ENCODE measurements around the gene CEP128. TPM values are rescaled to one million over a fixed set of nuclear protein-coding genes. Genes with fewer than 3 reads are reported as not detected.

Gene CEP128
- total and polyA plus RNA-seq, 3 donors from 2014 or later: 8.5 to 30.9 (median 15.3) TPM

DNA sequence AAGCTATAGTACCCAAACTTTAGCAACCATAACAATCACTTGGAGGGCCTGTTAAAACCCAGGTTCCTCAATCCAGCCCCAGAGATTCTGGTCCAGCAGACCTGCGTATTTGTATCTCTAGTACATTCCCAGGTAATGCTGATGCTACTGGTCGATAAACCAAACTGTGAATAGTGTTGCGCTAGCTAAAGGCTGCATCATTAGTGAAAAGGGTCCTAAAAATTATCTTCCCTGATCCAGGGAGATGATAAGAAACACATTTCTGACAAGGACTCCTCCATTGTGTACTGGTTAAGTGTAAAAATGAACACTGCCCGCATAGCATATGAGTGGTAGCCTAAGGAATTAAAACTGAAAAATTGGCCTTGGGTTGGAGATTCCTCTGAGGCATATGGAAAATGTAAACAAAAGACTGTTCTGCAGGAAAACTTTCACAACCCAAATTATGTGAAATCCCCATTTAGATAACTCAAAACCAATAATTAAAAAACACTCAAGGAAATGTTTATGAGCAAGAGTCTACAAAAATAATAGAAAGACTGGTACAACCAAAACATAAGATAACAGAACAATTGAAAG, 322.7 kb downstream of the CEP128 start:
- 95 to 96% methylated on average over 4 of the region's 4 CpGs for WGBS, 2 donors
- Histone ChIP-seq H3K9me3 (no peaks in the 10 kb centered on the region), H3K27ac (no peak overlapping the region), H3K4me3 (no peak overlapping the region), H3K36me3 (ENCODE audit: low read depth, missing control alignments) (no peaks in the 10 kb centered on the region), H3K27me3 (no peaks in the 10 kb centered on the region), H3K4me1 (no peaks in the 10 kb centered on the region)
- intact Hi-C loops (cut with DNase I; ENCODE audit: low total_unique reads): no loop called here
- no peak for DNase-seq
- TF ChIP-seq, protein P1, sequence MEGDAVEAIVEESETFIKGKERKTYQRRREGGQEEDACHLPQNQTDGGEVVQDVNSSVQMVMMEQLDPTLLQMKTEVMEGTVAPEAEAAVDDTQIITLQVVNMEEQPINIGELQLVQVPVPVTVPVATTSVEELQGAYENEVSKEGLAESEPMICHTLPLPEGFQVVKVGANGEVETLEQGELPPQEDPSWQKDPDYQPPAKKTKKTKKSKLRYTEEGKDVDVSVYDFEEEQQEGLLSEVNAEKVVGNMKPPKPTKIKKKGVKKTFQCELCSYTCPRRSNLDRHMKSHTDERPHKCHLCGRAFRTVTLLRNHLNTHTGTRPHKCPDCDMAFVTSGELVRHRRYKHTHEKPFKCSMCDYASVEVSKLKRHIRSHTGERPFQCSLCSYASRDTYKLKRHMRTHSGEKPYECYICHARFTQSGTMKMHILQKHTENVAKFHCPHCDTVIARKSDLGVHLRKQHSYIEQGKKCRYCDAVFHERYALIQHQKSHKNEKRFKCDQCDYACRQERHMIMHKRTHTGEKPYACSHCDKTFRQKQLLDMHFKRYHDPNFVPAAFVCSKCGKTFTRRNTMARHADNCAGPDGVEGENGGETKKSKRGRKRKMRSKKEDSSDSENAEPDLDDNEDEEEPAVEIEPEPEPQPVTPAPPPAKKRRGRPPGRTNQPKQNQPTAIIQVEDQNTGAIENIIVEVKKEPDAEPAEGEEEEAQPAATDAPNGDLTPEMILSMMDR (IDR thresholded peaks at IDR 0.05): no peak
- TF ChIP-seq POLR2A (IDR thresholded peaks at IDR 0.05): no peak

DNA sequence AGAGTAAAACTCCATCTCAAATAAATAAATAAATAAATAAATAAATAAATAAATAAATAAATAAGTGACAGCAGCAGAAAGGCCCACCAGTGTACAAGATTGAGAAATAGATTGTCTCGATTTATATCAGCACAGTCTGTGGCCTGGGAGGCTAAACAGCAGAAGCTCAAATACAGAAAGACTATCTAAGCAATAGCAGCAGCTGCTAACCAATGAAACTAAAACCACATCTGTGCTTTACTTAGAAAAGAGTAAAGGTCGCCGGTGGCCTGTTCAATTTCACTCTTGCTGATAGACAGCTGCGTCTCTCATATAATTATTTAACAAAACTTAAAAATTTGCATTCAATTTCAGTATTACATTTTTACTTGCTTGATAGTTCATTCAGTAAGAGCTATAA, 325.7 kb downstream of the CEP128 start:
- TF ChIP-seq POLR2A (IDR thresholded peaks at IDR 0.05): no peak
- TF ChIP-seq, protein P1 (IDR thresholded peaks at IDR 0.05): no peak
- H3K4me1 ChIP-seq: no peaks in the 10 kb centered on the region
- H3K36me3 ChIP-seq (ENCODE audit: low read depth, missing control alignments): no peaks in the 10 kb centered on the region
- no peak for DNase-seq
- intact Hi-C loops (cut with DNase I; ENCODE audit: low total_unique reads): no loop called here
- no peaks in the 10 kb centered on the region for H3K27me3 ChIP-seq
- H3K27ac ChIP-seq: no peak overlapping the region
- WGBS, 2 donors: 86 to 89% methylated on average over 4 of the region's 4 CpGs
- no peaks in the 10 kb centered on the region for H3K9me3 ChIP-seq
- H3K4me3 ChIP-seq: no peak overlapping the region

DNA sequence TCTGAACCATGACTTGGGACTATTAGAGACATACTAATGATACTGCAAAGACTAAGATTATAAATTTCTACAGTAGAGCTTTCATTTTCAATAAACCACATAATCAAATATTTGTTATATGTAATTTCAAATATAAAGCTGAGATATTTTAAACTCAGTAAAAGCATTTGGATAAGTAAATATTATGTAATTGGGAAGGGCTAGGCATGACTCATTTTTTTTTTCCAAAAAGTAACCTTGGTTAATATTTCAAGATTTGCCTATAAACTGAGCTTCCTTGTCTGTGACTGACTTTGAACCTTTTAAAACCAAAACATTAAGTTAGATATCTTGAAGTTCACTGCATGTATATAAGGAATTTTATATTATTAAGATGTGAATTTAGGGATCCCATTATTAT, 332.5 kb downstream of the CEP128 start:
- Histone ChIP-seq H3K4me1 (peaks cover 19% of the 10 kb centered on the region), H3K4me3 (no peak overlapping the region), H3K27me3 (no peaks in the 10 kb centered on the region), H3K36me3 (ENCODE audit: low read depth, missing control alignments) (no peaks in the 10 kb centered on the region), H3K9me3 (no peaks in the 10 kb centered on the region), H3K27ac (no peak overlapping the region)
- intact Hi-C loops (cut with DNase I; ENCODE audit: low total_unique reads): no loop called here
- DNase-seq: no peak
- TF ChIP-seq, protein P1 (IDR thresholded peaks at IDR 0.05): no peak
- no peak for TF ChIP-seq POLR2A (IDR thresholded peaks at IDR 0.05)

DNA sequence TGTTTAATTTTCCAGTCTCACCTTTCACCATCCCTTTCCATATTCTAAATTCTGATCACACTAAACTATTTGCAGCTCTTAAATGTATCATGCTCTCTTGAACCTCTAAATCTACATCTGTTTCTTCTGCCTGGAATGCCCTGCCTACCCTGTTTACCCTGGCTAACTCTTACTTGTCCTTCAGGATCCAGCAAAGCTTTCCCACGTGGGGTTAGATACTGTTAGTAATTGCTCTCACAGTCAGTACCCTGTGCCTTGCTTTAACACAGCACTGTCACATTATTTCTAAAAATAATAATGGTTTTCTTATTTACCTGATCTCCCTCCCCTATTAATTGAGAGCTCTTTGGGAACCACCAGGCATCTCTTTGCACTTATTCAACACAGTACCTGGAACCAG, 333.0 kb downstream of the CEP128 start:
- Histone ChIP-seq H3K27ac (no peak overlapping the region), H3K27me3 (no peaks in the 10 kb centered on the region), H3K9me3 (no peaks in the 10 kb centered on the region), H3K4me1 (peaks cover 19% of the 10 kb centered on the region), H3K4me3 (no peak overlapping the region), H3K36me3 (ENCODE audit: low read depth, missing control alignments) (no peaks in the 10 kb centered on the region)
- DNase-seq: no peak
- 33 to 39% methylated on average over 1 of the region's 1 CpG for WGBS, 2 donors
- TF ChIP-seq POLR2A (IDR thresholded peaks at IDR 0.05): no peak
- TF ChIP-seq, protein P1 (IDR thresholded peaks at IDR 0.05): no peak
- intact Hi-C loops (cut with DNase I; ENCODE audit: low total_unique reads): no loop called here
